ENCODE measurements around the gene SLCO3A1.

SLCO3A1 gene

GRCh38 chr15:91853511-91853947, at the start of gene SLCO3A1:
TSS of gene SLCO3A1 (plus strand) at chr15:91853708.
- peak in 1 of 2 donors; percentile 41 for DNase-seq (ENCODE audit: low read depth in 2 of 2)

DNA sequence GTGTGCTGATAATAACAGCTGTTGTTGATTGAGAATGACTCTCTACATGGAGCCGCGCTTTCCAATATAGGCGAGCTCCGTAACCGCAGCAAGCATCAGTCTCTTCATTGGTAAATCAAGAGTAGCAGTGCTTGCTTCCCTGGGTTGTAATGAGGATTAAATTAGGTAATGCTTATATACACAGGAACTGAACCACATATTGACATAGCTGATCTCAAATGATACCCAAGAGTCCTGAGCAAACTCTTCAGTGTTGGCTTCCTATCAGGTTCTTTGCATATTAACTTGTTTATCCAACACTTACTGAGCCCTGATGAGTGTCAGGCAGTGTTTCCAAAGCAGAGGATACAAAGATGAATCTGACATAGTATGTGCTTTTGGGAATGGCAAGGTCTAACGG, 46.4 kb upstream of the SLCO3A1 start:
- DNase-seq (ENCODE audit: low read depth in 2 of 2) = no peak

DNA sequence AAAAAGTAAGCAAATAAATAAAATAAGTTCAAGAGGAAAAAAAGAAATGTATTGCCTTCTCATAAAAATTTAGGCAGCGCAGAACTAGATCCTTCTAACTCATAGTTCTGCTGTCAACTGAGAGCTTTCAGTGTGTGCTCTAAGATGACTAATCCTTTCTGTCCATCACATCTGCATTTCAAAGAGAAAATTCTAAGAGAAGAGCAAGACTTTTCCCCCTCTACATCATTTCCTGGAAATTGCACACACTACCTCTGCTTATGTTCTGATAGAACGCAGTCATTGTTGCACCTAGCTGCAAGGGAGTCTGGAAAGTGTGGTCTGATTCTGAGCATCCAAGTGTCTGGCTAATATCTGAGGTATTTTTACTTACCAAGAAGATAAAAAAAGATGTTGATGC, 39.6 kb upstream of the SLCO3A1 start:
- no peak for DNase-seq (ENCODE audit: low read depth in 2 of 2)

DNA sequence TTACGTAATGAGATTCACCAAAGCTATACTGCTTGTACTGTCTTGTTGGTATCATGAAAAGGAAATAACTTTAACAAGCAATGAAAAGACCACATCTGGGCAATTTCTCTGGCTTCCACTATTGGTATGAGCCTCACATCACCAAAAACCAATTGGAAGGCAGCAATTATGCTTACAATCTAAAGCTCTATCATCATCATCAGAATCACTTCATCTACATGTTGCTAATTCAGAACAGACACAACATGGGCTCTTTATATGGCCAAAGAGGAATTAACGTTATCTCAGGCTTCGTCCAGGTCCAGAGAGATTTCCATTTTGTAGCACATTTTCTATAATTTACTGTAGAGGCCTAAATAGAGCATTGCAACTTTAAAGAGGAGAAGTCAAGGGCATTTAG, 36.6 kb upstream of the SLCO3A1 start:
- no peak for DNase-seq (ENCODE audit: low read depth in 2 of 2)

GRCh38 chr15:91821458-91821857, 32.0 kb upstream of the SLCO3A1 start:
- no peak for DNase-seq (ENCODE audit: low read depth in 2 of 2)

DNA sequence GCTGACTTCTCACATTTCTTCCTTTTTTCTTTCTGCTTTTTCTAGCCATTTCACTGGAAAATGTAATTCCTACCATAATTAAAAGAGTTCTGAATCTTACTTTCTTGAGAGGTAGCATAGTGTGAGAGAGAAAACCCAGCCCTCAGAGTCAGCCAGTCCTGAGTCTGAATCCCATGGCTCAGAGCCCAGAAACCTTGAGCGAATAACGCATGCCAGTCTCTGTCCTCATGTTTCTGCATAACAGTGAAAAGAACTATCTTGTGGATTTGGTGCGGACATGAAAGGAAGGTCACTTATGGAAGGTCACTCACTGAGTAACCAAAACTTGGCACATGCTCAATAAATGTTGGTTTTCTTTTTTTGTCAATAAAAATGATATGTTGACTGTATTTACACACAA, 29.3 kb upstream of the SLCO3A1 start:
- DNase-seq (ENCODE audit: low read depth in 2 of 2) = no peak

DNA sequence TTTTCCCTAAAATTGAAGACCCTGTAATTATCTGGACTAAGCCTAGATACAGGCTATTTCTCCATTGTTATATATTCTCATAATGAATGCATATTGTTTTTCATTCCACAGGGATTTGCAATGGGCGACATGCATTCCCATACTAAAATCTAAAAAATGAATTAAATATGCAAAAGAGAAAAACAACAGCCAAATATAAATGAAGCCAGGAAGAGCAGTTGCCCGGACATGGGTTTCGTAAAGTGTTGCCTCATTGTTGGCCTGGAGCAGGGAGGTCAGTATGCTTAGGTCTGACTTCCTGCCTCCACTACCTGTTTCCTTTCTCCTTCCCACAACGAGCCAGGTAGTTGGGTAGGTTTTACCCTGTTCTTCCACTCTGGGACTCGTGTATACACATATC, 27.1 kb upstream of the SLCO3A1 start:
- no peak for DNase-seq (ENCODE audit: low read depth in 2 of 2)

DNA sequence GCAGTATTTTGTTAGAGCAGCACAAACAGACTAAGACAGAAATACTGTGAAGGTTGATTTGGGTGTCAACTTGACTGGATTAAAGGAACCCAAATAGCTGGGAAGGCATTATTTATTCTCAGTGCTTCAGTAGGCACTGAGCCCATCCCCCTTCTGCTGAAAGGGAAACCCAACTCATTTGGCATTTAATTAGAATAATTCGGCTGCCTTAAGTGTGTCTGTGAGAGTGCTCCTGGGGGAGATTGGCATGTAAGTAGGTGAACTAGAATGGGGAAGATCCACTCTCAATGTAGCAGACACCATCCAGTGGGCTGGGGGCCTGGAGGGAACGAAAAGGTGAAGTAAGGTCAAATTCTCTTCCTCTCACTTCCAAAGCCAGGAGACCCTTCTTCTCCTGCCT, 20.5 kb upstream of the SLCO3A1 start:
- no peak for DNase-seq (ENCODE audit: low read depth in 2 of 2)

DNA sequence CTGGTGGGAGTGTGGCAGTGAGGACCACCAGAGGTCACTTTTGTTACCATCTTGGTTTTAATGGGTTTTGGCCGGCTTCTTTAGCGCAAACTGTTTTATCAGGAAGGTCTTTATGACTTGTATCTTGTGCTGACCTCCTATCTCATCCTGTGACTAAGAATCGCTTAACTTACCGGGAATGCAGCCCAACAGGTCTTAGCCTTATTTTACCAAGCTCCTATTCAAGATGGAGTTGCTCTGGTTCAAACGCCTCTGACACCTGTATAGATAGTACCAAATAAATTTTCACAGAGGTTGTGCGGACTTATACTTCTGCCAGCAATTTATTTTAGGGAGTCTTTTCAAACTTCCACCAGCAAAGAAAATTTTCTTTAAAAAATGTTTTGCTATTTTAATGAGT, 13.6 kb upstream of the SLCO3A1 start:
- no peak for DNase-seq (ENCODE audit: low read depth in 2 of 2)

DNA sequence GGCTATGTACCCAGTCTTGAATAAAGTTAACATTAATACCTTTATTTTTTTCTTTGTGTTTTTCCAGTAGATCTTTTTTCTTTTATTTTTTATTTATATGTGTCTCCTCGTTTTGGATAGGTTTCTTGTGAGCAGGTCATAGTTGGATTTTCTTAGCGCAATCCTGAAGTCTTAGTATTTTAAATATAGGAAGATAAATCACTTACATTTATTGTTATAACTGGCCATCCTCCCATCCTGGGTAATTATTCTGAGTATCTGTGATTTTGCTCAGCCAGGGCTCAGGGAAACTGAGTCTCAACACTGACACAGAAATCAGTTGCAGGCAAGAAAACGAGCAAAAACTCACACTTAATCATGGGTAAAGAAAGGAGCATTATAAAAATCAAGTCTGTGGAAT, 11.6 kb upstream of the SLCO3A1 start:
- no peak for DNase-seq (ENCODE audit: low read depth in 2 of 2)

DNA sequence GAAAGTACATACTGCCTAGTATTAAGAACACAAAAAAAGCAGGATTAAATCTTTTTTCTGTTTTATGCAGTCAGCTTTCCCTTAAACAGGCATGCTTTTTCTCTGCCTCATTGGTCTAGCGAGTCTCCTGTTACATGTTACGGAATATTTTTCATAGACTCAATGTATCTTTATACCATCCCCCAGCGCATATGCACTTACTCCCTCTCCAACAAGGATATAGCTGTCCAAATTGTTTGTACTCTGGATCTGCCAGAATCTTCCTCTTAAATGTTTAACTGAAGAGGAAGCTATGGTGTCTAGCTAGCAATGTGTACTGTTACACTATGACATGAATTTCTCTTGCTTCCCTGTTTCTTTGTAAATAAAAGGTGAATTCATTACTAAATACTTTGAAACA, 9.2 kb upstream of the SLCO3A1 start:
- no peak for DNase-seq (ENCODE audit: low read depth in 2 of 2)

GRCh38 chr15:91844928-91845327, 8.6 kb upstream of the SLCO3A1 start:
- DNase-seq (ENCODE audit: low read depth in 2 of 2) = no peak

GRCh38 chr15:91845720-91846119, 7.8 kb upstream of the SLCO3A1 start:
- DNase-seq (ENCODE audit: low read depth in 2 of 2) = no peak

DNA sequence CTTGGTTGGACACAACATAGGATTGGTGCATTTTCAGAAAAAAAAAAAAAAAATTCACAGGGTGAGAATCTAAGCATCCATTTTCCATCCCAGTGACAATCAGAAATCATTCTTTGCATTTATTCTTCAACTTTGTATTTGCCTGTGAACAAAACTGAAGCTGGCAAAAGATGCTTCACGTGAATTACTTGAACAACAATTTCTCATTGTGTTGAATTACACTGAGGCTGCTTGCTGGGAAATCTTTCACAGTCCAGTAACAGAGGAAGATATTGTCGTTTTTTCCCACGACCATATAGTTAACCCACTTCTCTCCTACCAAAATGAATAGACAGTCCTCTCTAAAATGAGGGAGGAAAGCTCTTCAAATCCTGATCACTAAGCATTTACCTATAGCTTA, 4.3 kb upstream of the SLCO3A1 start:
- no peak for DNase-seq (ENCODE audit: low read depth in 2 of 2)

DNA sequence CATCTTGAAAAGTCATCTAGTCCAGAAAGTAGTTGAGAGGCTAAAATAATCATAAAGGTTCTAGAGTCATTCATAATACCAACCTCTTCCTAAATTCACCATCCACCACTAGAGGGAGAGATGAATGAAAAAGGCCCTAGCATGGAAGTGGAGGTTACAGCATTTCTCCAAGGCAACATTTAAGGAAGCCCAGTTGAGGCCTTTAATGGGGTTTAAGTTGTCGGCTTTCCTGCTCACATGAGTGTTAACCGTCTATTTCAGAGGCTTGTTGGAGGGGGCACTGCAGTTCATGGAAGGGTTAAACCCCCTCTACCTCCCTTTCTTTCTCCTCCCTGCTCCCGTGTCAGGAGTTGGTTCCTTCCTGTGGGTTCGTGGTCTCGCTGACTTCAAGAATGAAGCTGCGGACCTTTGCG, 3.8 kb upstream of the SLCO3A1 start:
- no peak for DNase-seq (ENCODE audit: low read depth in 2 of 2)

DNA sequence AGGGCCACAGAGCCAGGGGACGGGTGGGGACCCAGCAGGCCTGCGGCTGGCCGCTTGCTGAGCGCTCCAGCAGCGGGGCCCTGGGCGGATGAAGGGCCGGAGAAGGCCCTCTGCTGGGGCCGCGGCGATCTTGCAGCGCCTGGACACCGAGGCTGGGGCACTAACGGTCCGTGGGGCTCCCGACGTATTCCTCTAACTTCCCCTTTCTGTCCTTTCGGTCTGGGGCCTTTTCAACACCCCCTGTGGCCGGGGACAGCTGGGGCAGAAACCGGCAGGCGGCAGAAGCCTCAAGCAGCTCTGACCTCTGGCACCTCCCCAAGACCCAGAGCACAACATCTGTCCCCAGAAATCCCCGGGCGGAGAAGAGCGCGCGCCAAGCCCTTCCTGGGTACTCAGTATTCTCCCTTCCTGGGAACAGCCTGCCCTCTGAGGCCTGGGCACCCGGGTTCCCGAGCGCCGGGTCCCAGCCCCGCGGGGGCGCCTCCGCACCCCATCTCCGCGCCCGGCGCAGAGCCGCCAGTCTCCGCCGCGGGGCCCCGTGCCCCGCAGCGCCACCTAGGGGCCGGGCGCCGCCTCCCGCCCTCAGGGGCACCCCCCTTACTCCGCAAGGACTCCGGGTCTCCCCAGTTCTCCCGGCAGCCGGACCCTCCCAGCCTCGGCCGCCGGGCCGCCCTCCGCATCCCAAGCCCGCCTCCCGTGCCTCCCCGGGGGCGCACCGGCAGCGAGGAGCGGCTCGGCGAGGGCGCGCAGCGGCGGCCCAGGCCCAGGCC, 582 bp upstream of the SLCO3A1 start:
- DNase-seq (ENCODE audit: low read depth in 2 of 2) = peak; percentile 53 to 57

DNA sequence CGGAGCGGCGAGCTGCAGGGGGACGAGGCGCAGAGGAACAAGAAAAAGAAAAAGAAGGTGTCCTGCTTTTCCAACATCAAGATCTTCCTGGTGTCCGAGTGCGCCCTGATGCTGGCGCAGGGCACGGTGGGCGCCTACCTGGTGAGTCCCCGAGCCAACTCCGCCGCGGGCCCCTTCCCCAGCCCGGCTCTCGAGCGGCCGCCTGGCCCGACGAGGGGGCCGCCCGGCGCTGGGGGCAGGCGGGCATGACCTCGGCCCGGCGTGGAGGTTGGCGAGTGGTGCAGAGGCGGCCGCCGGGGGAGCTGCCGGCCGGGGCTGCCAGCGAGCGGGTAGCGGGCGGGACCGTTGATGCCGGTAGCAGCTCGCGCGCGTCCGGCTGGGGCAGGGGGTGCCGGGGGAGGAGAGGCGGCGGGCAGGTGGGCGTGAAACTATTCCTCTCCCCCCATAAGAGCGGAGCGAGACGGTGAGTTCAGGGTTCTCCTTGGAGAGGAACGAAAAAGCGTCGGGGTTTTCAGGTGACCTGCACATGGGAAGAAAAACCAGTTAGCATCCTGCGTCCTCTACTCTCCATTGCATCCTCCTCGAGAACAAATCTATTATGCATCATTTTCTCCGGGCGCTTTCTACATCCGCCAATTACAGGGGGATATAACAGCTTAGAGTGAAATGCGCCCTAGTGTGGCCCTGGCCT, 585 bp downstream of the SLCO3A1 start:
- peak in 1 of 2 donors; percentile 18 for DNase-seq (ENCODE audit: low read depth in 2 of 2)

- no peak for DNase-seq (ENCODE audit: low read depth in 2 of 2)
Observed at GRCh38 chr15:91854639-91854990, 1.1 kb downstream of the SLCO3A1 start.

GRCh38 chr15:91855241-91855640, 1.7 kb downstream of the SLCO3A1 start:
- DNase-seq (ENCODE audit: low read depth in 2 of 2) = no peak

GRCh38 chr15:91855684-91856489, 2.4 kb downstream of the SLCO3A1 start:
- DNase-seq (ENCODE audit: low read depth in 2 of 2) = no peak

DNA sequence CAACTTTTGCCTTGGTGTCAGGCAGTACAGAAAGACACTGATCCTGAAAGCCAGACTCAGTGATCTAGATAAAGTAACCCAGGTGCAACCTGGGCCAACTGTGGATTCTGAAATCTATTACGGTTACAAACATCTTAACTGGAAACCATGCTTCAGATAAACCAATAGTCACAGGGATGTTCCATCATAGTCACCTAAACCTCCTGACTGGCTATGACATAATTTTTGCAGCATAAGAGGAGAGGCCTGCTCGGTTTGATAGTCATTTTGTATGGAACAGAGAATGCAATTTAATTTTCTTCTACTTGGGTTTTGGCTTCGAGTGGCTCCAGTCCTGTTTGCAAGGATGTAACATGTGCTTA, 3.7 kb downstream of the SLCO3A1 start:
- no peak for DNase-seq (ENCODE audit: low read depth in 2 of 2)

GRCh38 chr15:91857772-91858171, 4.3 kb downstream of the SLCO3A1 start:
- no peak for DNase-seq (ENCODE audit: low read depth in 2 of 2)

- DNase-seq (ENCODE audit: low read depth in 2 of 2) = no peak
Observed at GRCh38 chr15:91860498-91860897, 7.0 kb downstream of the SLCO3A1 start.

All from activated CD4-positive, alpha-beta T cell treated with anti-CD3 and anti-CD28 coated beads for 24 hours (primary cell).